ENCODE data around the gene SMIM8. TPM values are rescaled to one million over a fixed set of nuclear protein-coding genes. Genes with fewer than 3 reads are reported as not detected.

Gene SMIM8
- total RNA-seq, 2 donors from 2014 or later: 11.6 to 13.3 TPM

GRCh38 chr6:87364602-87365252 lies 42.3 kb downstream of the SMIM8 start:
- Mint-ChIP-seq H3K9me3 (peaks cover 38% of the 10 kb centered on the region), H3K27me3 (ENCODE audit: insufficient read depth) (no peaks in the 10 kb centered on the region), H3K4me1 (no peaks in the 10 kb centered on the region), H3K36me3 (ENCODE audit: low read depth) (peaks cover 41% of the 10 kb centered on the region), H3K4me3 (no peak overlapping the region), H3K27ac (no peak overlapping the region)
- no peaks in the 10 kb centered on the region for H3K4me1 ChIP-seq (ENCODE audit: control insufficient read depth, insufficient read depth, low read length)
- DNase-seq: no peak
- H3K4me3 ChIP-seq (ENCODE audit: low read length): no peak overlapping the region
- no peak for TF ChIP-seq CTCF (conservative IDR thresholded peaks at IDR 0.05)
- H3K36me3 ChIP-seq (ENCODE audit: control insufficient read depth, insufficient read depth, low read length): peaks cover 8% of the 10 kb centered on the region
- H3K9ac ChIP-seq (ENCODE audit: extremely low read depth, low read length, poor library complexity, severe bottlenecking): no peak overlapping the region
- WGBS, 2 experiments (ENCODE audit: insufficient coverage in 1 of 2, insufficient read length in 1 of 2): 94 to 100% methylated on average over 1 to 5 of the region's 5 CpGs
- H3K27me3 ChIP-seq (ENCODE audit: control insufficient read depth, insufficient read depth, low read length, poor library complexity, severe bottlenecking): no peaks in the 10 kb centered on the region
- H3K27ac ChIP-seq (ENCODE audit: low read depth, low read length): no peak overlapping the region
- H3K9me3 ChIP-seq (ENCODE audit: control insufficient read depth, low read length): peaks cover 43% of the 10 kb centered on the region

GRCh38 chr6:87366072-87366827 lies 43.9 kb downstream of the SMIM8 start:
- H3K9me3 ChIP-seq (ENCODE audit: control insufficient read depth, low read length): peaks cover 46% of the 10 kb centered on the region
- DNase-seq: no peak
- H3K36me3 ChIP-seq (ENCODE audit: control insufficient read depth, insufficient read depth, low read length): peaks cover 8% of the 10 kb centered on the region
- no peak overlapping the region for H3K9ac ChIP-seq (ENCODE audit: extremely low read depth, low read length, poor library complexity, severe bottlenecking)
- no peaks in the 10 kb centered on the region for H3K4me1 ChIP-seq (ENCODE audit: control insufficient read depth, insufficient read depth, low read length)
- H3K4me3 ChIP-seq (ENCODE audit: low read length): no peak overlapping the region
- Mint-ChIP-seq H3K9me3 (peaks cover 43% of the 10 kb centered on the region), H3K27ac (no peak overlapping the region), H3K27me3 (ENCODE audit: insufficient read depth) (no peaks in the 10 kb centered on the region), H3K4me3 (no peak overlapping the region), H3K36me3 (ENCODE audit: low read depth) (peaks cover 34% of the 10 kb centered on the region), H3K4me1 (no peaks in the 10 kb centered on the region)
- no peaks in the 10 kb centered on the region for H3K27me3 ChIP-seq (ENCODE audit: control insufficient read depth, insufficient read depth, low read length, poor library complexity, severe bottlenecking)
- H3K27ac ChIP-seq (ENCODE audit: low read depth, low read length): no peak overlapping the region
- 89% methylated on average over 4 of the region's 4 CpGs; no CpG with 5 or more reads in 1 of the 2 experiments for WGBS, 2 experiments (ENCODE audit: insufficient coverage in 1 of 2, insufficient read length in 1 of 2)
- no peak for TF ChIP-seq CTCF (conservative IDR thresholded peaks at IDR 0.05)

DNA sequence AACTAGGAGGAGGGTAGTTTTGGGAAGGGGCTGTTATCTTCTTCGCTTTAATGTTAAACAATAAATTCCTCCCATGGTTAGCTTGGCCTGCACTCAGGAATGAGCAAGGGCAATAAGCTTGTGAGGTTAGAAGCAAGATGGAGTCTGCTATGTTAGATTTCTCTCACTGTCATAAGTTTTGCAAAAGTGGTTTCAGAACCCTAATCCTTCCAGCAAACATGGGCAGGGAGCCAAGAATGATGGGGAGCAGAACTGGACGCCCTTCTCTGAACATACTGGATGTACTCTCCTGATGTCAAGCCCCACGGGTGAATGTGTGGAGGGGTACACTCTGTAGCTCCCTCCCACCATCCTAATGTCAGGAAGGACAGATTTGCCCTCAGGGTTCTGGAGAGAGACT lies 44.5 kb downstream of the SMIM8 start:
- no peak overlapping the region for H3K9ac ChIP-seq (ENCODE audit: extremely low read depth, low read length, poor library complexity, severe bottlenecking)
- H3K9me3 Mint-ChIP-seq: peaks cover 43% of the 10 kb centered on the region
- no peak overlapping the region for H3K27ac ChIP-seq (ENCODE audit: low read depth, low read length)
- H3K27me3 Mint-ChIP-seq (ENCODE audit: insufficient read depth): no peaks in the 10 kb centered on the region
- peaks cover 8% of the 10 kb centered on the region for H3K36me3 ChIP-seq (ENCODE audit: control insufficient read depth, insufficient read depth, low read length)
- H3K4me1 ChIP-seq (ENCODE audit: control insufficient read depth, insufficient read depth, low read length): no peaks in the 10 kb centered on the region
- H3K4me3 ChIP-seq (ENCODE audit: low read length): no peak overlapping the region
- peaks cover 34% of the 10 kb centered on the region for H3K36me3 Mint-ChIP-seq (ENCODE audit: low read depth)
- WGBS, 2 experiments (ENCODE audit: insufficient coverage in 1 of 2, insufficient read length in 1 of 2): 88% methylated on average over 3 of the region's 3 CpGs; no CpG with 5 or more reads in 1 of the 2 experiments
- no peak for DNase-seq
- TF ChIP-seq CTCF (conservative IDR thresholded peaks at IDR 0.05): no peak
- no peaks in the 10 kb centered on the region for H3K27me3 ChIP-seq (ENCODE audit: control insufficient read depth, insufficient read depth, low read length, poor library complexity, severe bottlenecking)
- H3K4me3 Mint-ChIP-seq: no peak overlapping the region
- H3K27ac Mint-ChIP-seq: no peak overlapping the region
- no peaks in the 10 kb centered on the region for H3K4me1 Mint-ChIP-seq
- H3K9me3 ChIP-seq (ENCODE audit: control insufficient read depth, low read length): peaks cover 46% of the 10 kb centered on the region
